Measurements from ENCODE around the gene FKBP7.

Gene FKBP7

GRCh38 chr2:178417916-178418315, 60.5 kb downstream of the FKBP7 start:
- peaks cover 3% of the 10 kb centered on the region; the same call in 1 of the 2 replicates for H3K4me1 ChIP-seq (ENCODE audit: insufficient read depth, low read length)
- H3K9me3 ChIP-seq (ENCODE audit: control insufficient read depth, insufficient read depth, low read length), result no peaks in the 10 kb centered on the region; the same call in 1 of the 2 replicates
- H3K36me3 ChIP-seq (ENCODE audit: insufficient read depth, low read length), result no peaks in the 10 kb centered on the region
- H3K9ac ChIP-seq (ENCODE audit: low read depth, low read length), result no peak overlapping the region

- H3K36me3 ChIP-seq (ENCODE audit: insufficient read depth, low read length), result no peaks in the 10 kb centered on the region
- peaks cover 3% of the 10 kb centered on the region; the same call in 1 of the 2 replicates for H3K4me1 ChIP-seq (ENCODE audit: insufficient read depth, low read length)
- no peak overlapping the region for H3K9ac ChIP-seq (ENCODE audit: low read depth, low read length)
- H3K9me3 ChIP-seq (ENCODE audit: control insufficient read depth, insufficient read depth, low read length), result no peaks in the 10 kb centered on the region
These were observed 62.4 kb downstream of the FKBP7 start for GRCh38 chr2:178415979-178416378.

GRCh38 chr2:178414266-178415247, 63.8 kb downstream of the FKBP7 start:
- H3K36me3 ChIP-seq (ENCODE audit: insufficient read depth, low read length), result no peaks in the 10 kb centered on the region
- H3K9me3 ChIP-seq (ENCODE audit: control insufficient read depth, insufficient read depth, low read length), result no peaks in the 10 kb centered on the region
- H3K4me1 ChIP-seq (ENCODE audit: insufficient read depth, low read length), result peaks cover 3% of the 10 kb centered on the region; the same call in 1 of the 2 replicates
- H3K9ac ChIP-seq (ENCODE audit: low read depth, low read length), result peak overlapping the region; percentile 67

Data from ES-I3 (cell line).